Measurements from ENCODE around the gene DAZ4. TPM values are rescaled to one million over a fixed set of nuclear protein-coding genes. Genes with fewer than 3 reads are reported as not detected.
"Not testable (repeated sequence)": the region's sequence is repeated elsewhere in the genome, so short reads cannot be mapped to it uniquely, and the experiment has no call there.

Gene DAZ4, protein sequence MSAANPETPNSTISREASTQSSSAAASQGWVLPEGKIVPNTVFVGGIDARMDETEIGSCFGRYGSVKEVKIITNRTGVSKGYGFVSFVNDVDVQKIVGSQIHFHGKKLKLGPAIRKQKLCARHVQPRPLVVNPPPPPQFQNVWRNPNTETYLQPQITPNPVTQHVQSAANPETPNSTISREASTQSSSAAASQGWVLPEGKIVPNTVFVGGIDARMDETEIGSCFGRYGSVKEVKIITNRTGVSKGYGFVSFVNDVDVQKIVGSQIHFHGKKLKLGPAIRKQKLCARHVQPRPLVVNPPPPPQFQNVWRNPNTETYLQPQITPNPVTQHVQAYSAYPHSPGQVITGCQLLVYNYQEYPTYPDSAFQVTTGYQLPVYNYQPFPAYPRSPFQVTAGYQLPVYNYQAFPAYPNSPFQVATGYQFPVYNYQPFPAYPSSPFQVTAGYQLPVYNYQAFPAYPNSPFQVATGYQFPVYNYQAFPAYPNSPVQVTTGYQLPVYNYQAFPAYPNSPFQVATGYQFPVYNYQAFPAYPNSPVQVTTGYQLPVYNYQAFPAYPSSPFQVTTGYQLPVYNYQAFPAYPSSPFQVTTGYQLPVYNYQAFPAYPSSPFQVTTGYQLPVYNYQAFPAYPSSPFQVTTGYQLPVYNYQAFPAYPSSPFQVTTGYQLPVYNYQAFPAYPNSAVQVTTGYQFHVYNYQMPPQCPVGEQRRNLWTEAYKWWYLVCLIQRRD
- total RNA-seq (not detected), polyA plus RNA-seq (not detected)

- ATAC-seq; FAIRE-seq; H3K4me3 ChIP-seq; H3K9me3 ChIP-seq; H3K36me3 ChIP-seq; H3K4me1 ChIP-seq; DNase-seq; H3K27ac ChIP-seq; H3K27me3 ChIP-seq; intact Hi-C loops (cut with DNase I): not testable (repeated sequence)
- WGBS, 2 donors = 95% methylated on average over 8 of the region's 23 CpGs; no CpG with 5 or more reads in 1 of the 2 donors
Observed at GRCh38 chrY:24833619-24834018, at the start of gene DAZ4. DAZ4 (plus strand) TSS chrY:24833919; CDS start chrY:24834127, 208 bp downstream.

- H3K27ac ChIP-seq; H3K9me3 ChIP-seq; H3K4me1 ChIP-seq; intact Hi-C loops (cut with DNase I); FAIRE-seq; DNase-seq; H3K36me3 ChIP-seq; H3K4me3 ChIP-seq; ATAC-seq; H3K27me3 ChIP-seq: not testable (repeated sequence)
- no CpG with 5 or more reads among the region's 23 CpGs for WGBS, 2 donors
Observed at GRCh38 chrY:24813293-24813692, 20.4 kb upstream of the DAZ4 start, which contains the start of gene DAZ3. DAZ3 (minus strand) TSS chrY:24813393; CDS start chrY:24813185, 208 bp downstream.

DNA sequence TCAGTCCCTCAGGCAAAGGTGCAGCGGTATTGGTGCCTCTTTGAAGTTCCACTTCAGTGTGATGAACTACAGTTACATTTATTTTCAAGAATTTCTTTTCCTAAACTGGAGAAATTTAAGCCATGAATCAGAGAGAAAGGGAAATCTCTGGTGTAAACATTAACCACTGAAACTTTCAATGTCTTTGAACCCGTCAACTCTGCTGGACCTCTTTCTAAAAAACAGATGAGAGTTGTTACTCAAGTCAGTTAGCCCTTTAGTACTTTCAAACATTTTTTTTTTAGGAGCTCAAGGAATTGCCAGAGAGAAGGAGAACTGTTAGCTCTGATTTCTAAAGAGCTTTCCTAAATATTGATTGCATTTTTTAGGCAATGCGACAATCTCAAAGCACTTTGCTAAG is 11.9 kb upstream of the DAZ4 start:
- H3K27ac ChIP-seq; FAIRE-seq; DNase-seq; ATAC-seq; H3K27me3 ChIP-seq; intact Hi-C loops (cut with DNase I); H3K4me1 ChIP-seq; H3K4me3 ChIP-seq; H3K9me3 ChIP-seq; H3K36me3 ChIP-seq: not testable (repeated sequence)
- WGBS, 2 donors = no CpG with 5 or more reads among the region's 3 CpGs

GRCh38 chrY:24824184-24824879 is 9.4 kb upstream of the DAZ4 start:
- H3K27me3 ChIP-seq; H3K36me3 ChIP-seq; DNase-seq; H3K9me3 ChIP-seq; H3K27ac ChIP-seq; H3K4me1 ChIP-seq; FAIRE-seq; ATAC-seq; H3K4me3 ChIP-seq; intact Hi-C loops (cut with DNase I): not testable (repeated sequence)
- WGBS, 2 donors = 7% methylated on average over 1 of the region's 4 CpGs; no CpG with 5 or more reads in 1 of the 2 donors

GRCh38 chrY:24825069-24825468 is 8.7 kb upstream of the DAZ4 start:
- H3K4me3 ChIP-seq; ATAC-seq; H3K4me1 ChIP-seq; intact Hi-C loops (cut with DNase I); H3K27ac ChIP-seq; H3K27me3 ChIP-seq; H3K36me3 ChIP-seq; H3K9me3 ChIP-seq; FAIRE-seq; DNase-seq: not testable (repeated sequence)
- WGBS, 2 donors = no CpG with 5 or more reads among the region's 4 CpGs

Other genes with a start within 250 kb of the DAZ4 start
- not detected for gene BPY2B, start 215.9 kb upstream of the DAZ4 start, total RNA-seq
- gene BPY2B, start 215.9 kb upstream of the DAZ4 start, polyA plus RNA-seq = not detected
- gene DAZ3, start 20.5 kb upstream of the DAZ4 start, total RNA-seq = not detected
- not detected for gene DAZ3, start 20.5 kb upstream of the DAZ4 start, polyA plus RNA-seq
- not detected for gene BPY2C, start 218.2 kb downstream of the DAZ4 start, total RNA-seq
- gene BPY2C, start 218.2 kb downstream of the DAZ4 start, polyA plus RNA-seq = not detected